Breast epithelium (tissue), 3 donors: ENCODE results near the gene FBXL15.

Experiments used
- POLR2A ChIP-seq: fragments of 450-650 bp; IDR thresholded peaks from one replicate; pipeline ENCODE4 v1.6.1; 2016; ENCODE audit warnings: antibody characterized with exemption, mild to moderate bottlenecking, moderate library complexity
- POLR2AphosphoS5 ChIP-seq, 3 donors: sonication (generic); formaldehyde crosslinking; IDR thresholded peaks; one replicate each; pipeline ENCODE4 v1.6.1; 2017; ENCODE audit warnings: antibody characterized with exemption in 3 of 3
- TF ChIP-seq, protein P1 (sequence below), 3 donors: fragments of 450-650 bp; IDR thresholded peaks; one replicate each; pipeline ENCODE4 v1.5.1; 2016 to 2017; ENCODE audit warnings: antibody characterized with exemption in 3 of 3, mild to moderate bottlenecking in 3 of 3, moderate library complexity in 3 of 3

DNA sequence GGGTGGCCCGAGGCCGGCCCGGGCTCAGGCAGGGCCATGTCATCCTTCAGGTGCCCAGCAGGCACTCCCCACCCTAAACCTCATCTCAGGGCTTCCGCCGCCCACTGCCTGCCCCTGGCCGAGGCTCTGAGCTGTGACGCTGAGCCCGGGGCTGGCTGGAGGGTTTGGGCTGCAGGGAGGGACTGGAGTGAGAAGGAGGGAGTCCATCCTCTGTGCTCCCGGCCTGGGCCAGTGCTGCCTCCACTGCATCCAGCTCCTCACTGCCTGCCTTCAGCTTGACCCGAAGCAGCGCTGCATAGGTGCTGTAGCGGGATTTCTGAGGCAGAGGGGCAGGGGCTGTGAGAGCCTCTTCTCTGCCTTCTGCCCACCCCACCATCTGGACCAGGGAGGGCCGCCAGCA is 17.5 kb upstream of the FBXL15 start:
- no peak for TF ChIP-seq POLR2AphosphoS5 (IDR thresholded peaks at IDR 0.05)
- TF ChIP-seq, protein P1, sequence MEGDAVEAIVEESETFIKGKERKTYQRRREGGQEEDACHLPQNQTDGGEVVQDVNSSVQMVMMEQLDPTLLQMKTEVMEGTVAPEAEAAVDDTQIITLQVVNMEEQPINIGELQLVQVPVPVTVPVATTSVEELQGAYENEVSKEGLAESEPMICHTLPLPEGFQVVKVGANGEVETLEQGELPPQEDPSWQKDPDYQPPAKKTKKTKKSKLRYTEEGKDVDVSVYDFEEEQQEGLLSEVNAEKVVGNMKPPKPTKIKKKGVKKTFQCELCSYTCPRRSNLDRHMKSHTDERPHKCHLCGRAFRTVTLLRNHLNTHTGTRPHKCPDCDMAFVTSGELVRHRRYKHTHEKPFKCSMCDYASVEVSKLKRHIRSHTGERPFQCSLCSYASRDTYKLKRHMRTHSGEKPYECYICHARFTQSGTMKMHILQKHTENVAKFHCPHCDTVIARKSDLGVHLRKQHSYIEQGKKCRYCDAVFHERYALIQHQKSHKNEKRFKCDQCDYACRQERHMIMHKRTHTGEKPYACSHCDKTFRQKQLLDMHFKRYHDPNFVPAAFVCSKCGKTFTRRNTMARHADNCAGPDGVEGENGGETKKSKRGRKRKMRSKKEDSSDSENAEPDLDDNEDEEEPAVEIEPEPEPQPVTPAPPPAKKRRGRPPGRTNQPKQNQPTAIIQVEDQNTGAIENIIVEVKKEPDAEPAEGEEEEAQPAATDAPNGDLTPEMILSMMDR (IDR thresholded peaks at IDR 0.05), result no peak
- no peak for TF ChIP-seq POLR2A
